Right lung (tissue), 5 donors: ENCODE measurements around the gene SMYD5. TPM values are rescaled to one million over a fixed set of nuclear protein-coding genes. Genes with fewer than 3 reads are reported as not detected.

Source experiments
- DNase-seq, 2 donors: peaks; one replicate each; pipeline ENCODE4 v3.0.0-alpha.2; 2013
- polyA plus RNA-seq, 5 donors: library from polyadenylated mRNA; unstranded; fragments of 120-200 nt; gene quantifications; one replicate each; pipeline versions ENCODE4 v1.2.1 to v1.2.3, GENCODE V29; 2013; ENCODE audit warnings: inconsistent platforms in 1 of 5, low replicate concordance in 1 of 5; ENCODE audit not compliant: insufficient read length in 5 of 5, insufficient read depth in 1 of 5

SMYD5 gene
- polyA plus RNA-seq, 5 donors, result 30.4 to 39.0 (median 35.6) TPM

- DNase-seq, result no peak
These were observed 23.1 kb downstream of the SMYD5 start for GRCh38 chr2:73237168-73237567.

GRCh38 chr2:73238149-73238548 lies 24.1 kb downstream of the SMYD5 start:
- DNase-seq, result no peak

GRCh38 chr2:73238976-73239375 lies 24.9 kb downstream of the SMYD5 start:
- DNase-seq, result no peak

- DNase-seq, result no peak
These were observed 25.7 kb downstream of the SMYD5 start for GRCh38 chr2:73239776-73240175.

GRCh38 chr2:73243884-73244570 lies 30.0 kb downstream of the SMYD5 start:
- DNase-seq, result peak; percentile 43 to 44

GRCh38 chr2:73244580-73244979 lies 30.5 kb downstream of the SMYD5 start:
- no peak for DNase-seq

- no peak for DNase-seq
These were observed 32.8 kb downstream of the SMYD5 start for GRCh38 chr2:73246850-73247249.

GRCh38 chr2:73249636-73250035 lies 35.6 kb downstream of the SMYD5 start:
- no peak for DNase-seq

- DNase-seq, result no peak
These were observed 37.1 kb downstream of the SMYD5 start for GRCh38 chr2:73250872-73251846.

GRCh38 chr2:73252238-73253027 lies 38.4 kb downstream of the SMYD5 start:
- DNase-seq, result no peak

- no peak for DNase-seq
These were observed 39.4 kb downstream of the SMYD5 start for GRCh38 chr2:73253400-73253799.

- DNase-seq, result no peak
These were observed 39.9 kb downstream of the SMYD5 start for GRCh38 chr2:73253901-73254300.

GRCh38 chr2:73254343-73255006 lies 40.4 kb downstream of the SMYD5 start:
- DNase-seq, result no peak

GRCh38 chr2:73255007-73255644 lies 41.1 kb downstream of the SMYD5 start:
- DNase-seq, result no peak

- no peak for DNase-seq
These were observed 42.0 kb downstream of the SMYD5 start for GRCh38 chr2:73255907-73256617.

- DNase-seq, result no peak
These were observed 42.5 kb downstream of the SMYD5 start for GRCh38 chr2:73256618-73256922.

GRCh38 chr2:73257021-73257420 lies 43.0 kb downstream of the SMYD5 start:
- no peak for DNase-seq

GRCh38 chr2:73257425-73258125 lies 43.5 kb downstream of the SMYD5 start:
- no peak for DNase-seq

- no peak for DNase-seq
These were observed 44.3 kb downstream of the SMYD5 start for GRCh38 chr2:73258186-73258912.
